HCT116 (cell line): ENCODE results near the gene MAPRE3. TPM values are rescaled to one million over a fixed set of nuclear protein-coding genes. Genes with fewer than 3 reads are reported as not detected.

Experiments used
- ATAC-seq: fragments of 200-7000 bp; cut with Tn5 transposase; 2 replicates; pipeline ENCODE4 v1.9.1; 2020; ENCODE audit warnings: mild to moderate bottlenecking, moderate library complexity
- BruUV-seq: library from RNA; stranded (reverse); fragments of 400-500 nt; replicated peaks from 2 replicates; lab custom pipeline; 2021; lab: Mats Ljungman, UMichigan
- CTCF ChIA-PET: fragments of 300-600 bp; sonication (Branson Sonifier 250); formaldehyde crosslinking; loops from one replicate; lab custom pipeline; 2021; ENCODE audit warnings: antibody characterized with exemption; lab: Charles Lee
- POLR2A ChIA-PET: fragments of 300-600, 350-600 bp; sonication (Branson Sonifier 250); formaldehyde crosslinking; loops from one replicate; lab custom pipeline; 2021; ENCODE audit warnings: antibody characterized with exemption; lab: Charles Lee
- RAD21 ChIA-PET, 2 experiments: fragments of 300-600 bp; sonication (Branson Sonifier 250); formaldehyde crosslinking; loops; one replicate each; lab custom pipeline; 2023; ENCODE audit warnings: low total read pairs in 2 of 2; ENCODE audit not compliant: uncharacterized antibody in 2 of 2, unreplicated experiment in 2 of 2, low non-redundant PET in 1 of 2; lab: Charles Lee
- DNase-seq: peaks from one replicate; pipeline ENCODE4 v3.0.0-alpha.2; 2010; ENCODE audit warnings: low read depth, low spot score
- H2AFZ ChIP-seq: fragments of 200-600 bp; shearing (Covaris generic), sonication (generic); 2 replicates; pipeline ENCODE4 v1.6.1; 2017; ENCODE audit warnings: low read depth, mixed run types, mixed read lengths, antibody characterized with exemption, low read length; ENCODE audit not compliant: poor library complexity, severe bottlenecking
- H3K27ac ChIP-seq: 2 replicates; pipeline ENCODE4 v1.5.1; 2012; ENCODE audit warnings: low read depth, low read length
- H3K27me3 ChIP-seq: fragments of 200-600 bp; sonication (generic); 2 replicates; pipeline ENCODE4 v1.6.1; 2016; ENCODE audit warnings: mixed run types, low read length, mixed read lengths; ENCODE audit not compliant: insufficient read depth
- H3K36me3 ChIP-seq, 2 experiments: fragments of 200-500 bp in 1 of 2; fragments of 200-600 bp in 1 of 2; sonication (Bioruptor generic) in 1 of 2; sonication (generic) in 1 of 2; 2 replicates each; pipeline versions ENCODE4 v1.5.1 to v1.6.1; 2014 to 2016; ENCODE audit warnings: low read length in 2 of 2, inconsistent platforms in 1 of 2, mixed read lengths in 1 of 2, mixed run types in 1 of 2; ENCODE audit not compliant: insufficient read depth in 2 of 2, control insufficient read depth in 1 of 2
- H3K4me1 ChIP-seq, 2 experiments: fragments of 200-600 bp in 1 of 2; sonication (generic) in 1 of 2; 2 replicates each; pipeline versions ENCODE4 v1.5.1 to v1.6.1; 2012 to 2017; ENCODE audit warnings: low read length in 2 of 2, inconsistent platforms in 1 of 2, mild to moderate bottlenecking in 1 of 2, mixed read lengths in 1 of 2, mixed run types in 1 of 2, moderate library complexity in 1 of 2; ENCODE audit not compliant: insufficient read depth in 2 of 2, control insufficient read depth in 1 of 2
- H3K4me2 ChIP-seq: fragments of 200-600 bp; sonication (generic); 2 replicates; pipeline ENCODE4 v1.6.1; 2017; ENCODE audit warnings: mixed run types, low read length, mixed read lengths
- H3K4me3 ChIP-seq, 2 experiments: fragments of 200-600 bp in 1 of 2; sonication (generic) in 1 of 2; replicated peaks in 1 of 2; 2 replicates each; pipeline ENCODE4 v1.5.1; 2011 to 2016; ENCODE audit warnings: low read length in 2 of 2, control low read depth in 1 of 2, low read depth in 1 of 2, mild to moderate bottlenecking in 1 of 2, mixed read lengths in 1 of 2, mixed run types in 1 of 2
- H3K79me2 ChIP-seq: fragments of 200-600 bp; sonication (generic); 2 replicates; pipeline ENCODE4 v1.6.1; 2017; ENCODE audit warnings: mild to moderate bottlenecking, mixed run types, low read length, moderate library complexity, mixed read lengths; ENCODE audit not compliant: insufficient read depth
- H3K9ac ChIP-seq: fragments of 200-600 bp; sonication (generic); 2 replicates; pipeline ENCODE4 v1.6.1; 2016; ENCODE audit warnings: low read length, mixed read lengths
- H3K9me2 ChIP-seq: fragments of 200-600 bp; sonication (generic), shearing (Covaris generic); 2 replicates; pipeline ENCODE4 v1.6.1; 2017; ENCODE audit warnings: mixed run types, mild to moderate bottlenecking, moderate library complexity; ENCODE audit not compliant: insufficient read depth
- H3K9me3 ChIP-seq, 2 experiments: fragments of 200-500 bp in 1 of 2; fragments of 200-600 bp in 1 of 2; sonication (Bioruptor generic) in 1 of 2; sonication (generic) in 1 of 2; 2 replicates each; pipeline ENCODE4 v1.6.1; 2014 to 2017; ENCODE audit warnings: low read length in 2 of 2, mixed read lengths in 2 of 2, inconsistent platforms in 1 of 2, low read depth in 1 of 2, mild to moderate bottlenecking in 1 of 2, mixed run types in 1 of 2, moderate library complexity in 1 of 2; ENCODE audit not compliant: control insufficient read depth in 1 of 2, insufficient read depth in 1 of 2
- H4K20me1 ChIP-seq: fragments of 200-600 bp; sonication (generic), shearing (Covaris generic); 2 replicates; pipeline ENCODE4 v1.6.1; 2017; ENCODE audit warnings: mixed run types, mild to moderate bottlenecking, moderate library complexity; ENCODE audit not compliant: insufficient read depth
- CBX3 ChIP-seq: IDR thresholded peaks from 2 replicates; pipeline ENCODE4 v1.6.1; 2012; ENCODE audit warnings: low read depth
- CEBPB ChIP-seq: IDR thresholded peaks from 2 replicates; pipeline ENCODE4 v1.6.1; 2012; ENCODE audit warnings: low read depth
- EGR1 ChIP-seq: IDR thresholded peaks from 2 replicates; pipeline ENCODE4 v1.6.1; 2012; ENCODE audit warnings: low read depth
- EZH2phosphoT487 ChIP-seq: fragments of 200-600 bp; IDR thresholded peaks from 2 replicates; pipeline ENCODE4 v1.6.1; 2018; ENCODE audit warnings: antibody characterized with exemption, borderline replicate concordance
- FOSL1 ChIP-seq: IDR thresholded peaks from 2 replicates; pipeline ENCODE4 v1.6.1; 2012; ENCODE audit warnings: low read depth
- RAD21 ChIP-seq: IDR thresholded peaks from 2 replicates; pipeline ENCODE4 v1.6.1; 2012; ENCODE audit warnings: low read depth, mild to moderate bottlenecking
- SIN3A ChIP-seq: IDR thresholded peaks from 2 replicates; pipeline ENCODE4 v1.6.1; 2012; ENCODE audit warnings: low read depth
- SP1 ChIP-seq: IDR thresholded peaks from 2 replicates; pipeline ENCODE4 v1.6.1; 2012; ENCODE audit warnings: low read depth
- SRF ChIP-seq: IDR thresholded peaks from 2 replicates; pipeline ENCODE4 v1.6.1; 2012; ENCODE audit warnings: low read depth
- TCF7L2 ChIP-seq: IDR thresholded peaks from 2 replicates; pipeline ENCODE4 v1.7.0; 2011; ENCODE audit warnings: borderline replicate concordance, inconsistent platforms; ENCODE audit not compliant: insufficient read depth, insufficient read length; ENCODE audit errors: extremely low read depth
- YY1 ChIP-seq: IDR thresholded peaks from 2 replicates; pipeline ENCODE4 v1.6.1; 2011; ENCODE audit warnings: low read length, low read depth, moderate library complexity, mild to moderate bottlenecking; ENCODE audit not compliant: insufficient replicate concordance; ENCODE audit errors: extremely low read depth
- ZBTB33 ChIP-seq: IDR thresholded peaks from 2 replicates; pipeline ENCODE4 v1.6.1; 2011; ENCODE audit warnings: mild to moderate bottlenecking, low read length, moderate library complexity; ENCODE audit not compliant: insufficient replicate concordance; ENCODE audit errors: extremely low read depth
- ZFX ChIP-seq: fragments of 450-650 bp; IDR thresholded peaks from 2 replicates; pipeline ENCODE4 v1.6.1; 2017
- ZNF274 ChIP-seq: fragments of 200-500 bp; sonication (Bioruptor generic); IDR thresholded peaks from 2 replicates; pipeline ENCODE4 v1.6.1; 2014; ENCODE audit warnings: mild to moderate bottlenecking, low read depth, low read length, inconsistent platforms
- intact Hi-C: fragments of 100-400 bp; cut with micrococcal nuclease; formaldehyde crosslinking; loops from 2 replicates; pipeline ENCODE4 v1.10.0; 2022
- total RNA-seq: library from RNA; stranded (reverse); gene quantifications from one replicate; pipeline ENCODE4 v1.2.1, GENCODE V29; 2021; ENCODE audit not compliant: unreplicated experiment
- TF ChIP-seq, protein P1 (sequence below): IDR thresholded peaks from 2 replicates; pipeline ENCODE4 v1.6.1; 2012
- TF ChIP-seq, protein P2 (sequence below), 3 experiments: fragments of 200-600 bp in 1 of 3; sonication (generic) in 1 of 3; IDR thresholded peaks in 2 of 3; conservative IDR thresholded peaks in 1 of 3; 2 replicates each; pipeline ENCODE4 v1.5.1; 2012 to 2017; ENCODE audit warnings: low read depth in 2 of 3, low read length in 2 of 3, antibody characterized with exemption in 1 of 3, borderline replicate concordance in 1 of 3, control low read depth in 1 of 3, mild to moderate bottlenecking in 1 of 3, mixed read lengths in 1 of 3, mixed run types in 1 of 3, moderate library complexity in 1 of 3; ENCODE audit not compliant: insufficient read depth in 1 of 3

Gene MAPRE3
- total RNA-seq, 1 experiment from 2014 or later = 12.1 TPM

- H2AFZ ChIP-seq = no peak overlapping the region
- intact Hi-C loops = no loop called here
- RAD21 ChIA-PET = no interaction called here
- CTCF ChIA-PET = interaction anchor here (1.6 kb wide), 1 partner anchor 16 kb away, joined by 3 read pairs; no protein-coding TSS in a partner anchor
- no TSS peak for BruUV-seq
- no peak overlapping the region for H3K4me3 ChIP-seq
- H3K4me2 ChIP-seq = no peak overlapping the region
- H3K27me3 ChIP-seq = no peaks in the 10 kb centered on the region
- POLR2A ChIA-PET = no interaction called here
- TF ChIP-seq SIN3A = no peak
- no peak for TF ChIP-seq ZNF274
- no peak for TF ChIP-seq TCF7L2
- no peak for TF ChIP-seq ZFX
- no peak for TF ChIP-seq SP1
- TF ChIP-seq CEBPB = no peak
- TF ChIP-seq SRF = no peak
- TF ChIP-seq, protein P1, sequence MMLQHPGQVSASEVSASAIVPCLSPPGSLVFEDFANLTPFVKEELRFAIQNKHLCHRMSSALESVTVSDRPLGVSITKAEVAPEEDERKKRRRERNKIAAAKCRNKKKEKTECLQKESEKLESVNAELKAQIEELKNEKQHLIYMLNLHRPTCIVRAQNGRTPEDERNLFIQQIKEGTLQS = no peak
- no peak for TF ChIP-seq EZH2phosphoT487
- TF ChIP-seq RAD21 = no peak
- no peak for TF ChIP-seq FOSL1
- no peak for TF ChIP-seq ZBTB33
- TF ChIP-seq, protein P2, sequence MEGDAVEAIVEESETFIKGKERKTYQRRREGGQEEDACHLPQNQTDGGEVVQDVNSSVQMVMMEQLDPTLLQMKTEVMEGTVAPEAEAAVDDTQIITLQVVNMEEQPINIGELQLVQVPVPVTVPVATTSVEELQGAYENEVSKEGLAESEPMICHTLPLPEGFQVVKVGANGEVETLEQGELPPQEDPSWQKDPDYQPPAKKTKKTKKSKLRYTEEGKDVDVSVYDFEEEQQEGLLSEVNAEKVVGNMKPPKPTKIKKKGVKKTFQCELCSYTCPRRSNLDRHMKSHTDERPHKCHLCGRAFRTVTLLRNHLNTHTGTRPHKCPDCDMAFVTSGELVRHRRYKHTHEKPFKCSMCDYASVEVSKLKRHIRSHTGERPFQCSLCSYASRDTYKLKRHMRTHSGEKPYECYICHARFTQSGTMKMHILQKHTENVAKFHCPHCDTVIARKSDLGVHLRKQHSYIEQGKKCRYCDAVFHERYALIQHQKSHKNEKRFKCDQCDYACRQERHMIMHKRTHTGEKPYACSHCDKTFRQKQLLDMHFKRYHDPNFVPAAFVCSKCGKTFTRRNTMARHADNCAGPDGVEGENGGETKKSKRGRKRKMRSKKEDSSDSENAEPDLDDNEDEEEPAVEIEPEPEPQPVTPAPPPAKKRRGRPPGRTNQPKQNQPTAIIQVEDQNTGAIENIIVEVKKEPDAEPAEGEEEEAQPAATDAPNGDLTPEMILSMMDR (IDR thresholded peaks at IDR 0.05 in 2 of 3, conservative IDR thresholded peaks at IDR 0.05 in 1 of 3; ENCODE audit: borderline replicate concordance in 1 of 3, insufficient read depth in 1 of 3, low read depth in 2 of 3, low read length in 2 of 3) = no peak
- no peak for TF ChIP-seq YY1
- no peak for TF ChIP-seq CBX3
- no peak for TF ChIP-seq EGR1
- H3K36me3 ChIP-seq = no peaks in the 10 kb centered on the region
- ATAC-seq = no peak
- H3K4me1 ChIP-seq = peaks cover 10 to 24% of the 10 kb centered on the region in 2 experiments
- H3K9me2 ChIP-seq = no peaks in the 10 kb centered on the region
- DNase-seq = no peak
- no peak overlapping the region for H3K27ac ChIP-seq
- no peaks in the 10 kb centered on the region for H3K79me2 ChIP-seq
- H3K9me3 ChIP-seq = no peaks in the 10 kb centered on the region
- H4K20me1 ChIP-seq = no peaks in the 10 kb centered on the region
- H3K9ac ChIP-seq = no peak overlapping the region
Measured at GRCh38 chr2:26979741-26980140, 9.3 kb downstream of the MAPRE3 start.
